HEK293T (cell line): Measurements from ENCODE around the gene SF3A2.

Experiments used
- BHLHE40 ChIP-seq: fragments of 450-650 bp; IDR thresholded peaks from 2 replicates; pipeline ENCODE4 v1.6.1; 2016; ENCODE audit warnings: mild to moderate bottlenecking, moderate library complexity, borderline replicate concordance
- FOXK2 ChIP-seq: fragments of 450-650 bp; IDR thresholded peaks from 2 replicates; pipeline ENCODE4 v1.6.1; 2016; ENCODE audit warnings: mild to moderate bottlenecking
- L3MBTL2 ChIP-seq: fragments of 450-650 bp; conservative IDR thresholded peaks from 2 replicates; pipeline ENCODE4 v1.6.1; 2016; ENCODE audit warnings: mild to moderate bottlenecking
- NFRKB ChIP-seq: fragments of 450-650 bp; IDR thresholded peaks from 2 replicates; pipeline ENCODE4 v1.6.1; 2016; ENCODE audit warnings: mild to moderate bottlenecking, moderate library complexity
- SP1 ChIP-seq: fragments of 450-650 bp; IDR thresholded peaks from 2 replicates; pipeline ENCODE4 v1.6.1; 2017

DNA sequence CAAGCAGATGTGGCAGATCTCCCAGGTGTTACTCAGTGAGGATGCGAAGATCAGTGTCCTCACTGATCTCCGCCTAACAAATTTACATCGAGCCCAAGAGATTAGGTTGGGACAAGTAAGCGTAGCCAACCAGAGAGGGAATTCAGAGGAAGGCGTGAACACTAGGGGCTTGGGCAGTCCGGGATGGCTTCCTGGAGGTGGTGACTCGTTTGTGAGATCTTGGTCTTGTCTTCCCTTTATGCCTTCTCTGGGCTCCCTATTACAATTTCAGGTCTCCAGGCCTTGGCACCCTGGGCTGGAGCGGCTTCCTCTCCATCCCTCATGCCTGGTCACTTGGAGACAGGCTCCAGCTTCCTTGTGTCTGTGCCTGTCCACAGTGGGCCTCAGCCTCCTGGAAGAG, 6.2 kb downstream of the SF3A2 start:
- TF ChIP-seq NFRKB (no peak), BHLHE40 (no peak), L3MBTL2 (no peak), FOXK2 (no peak), SP1 (no peak)
